BLaER1 treated with 17β-estradiol and CSF1 and Interleukin-3, amounts not matched to agents 10 nM and 100 nM (cell line): ENCODE measurements around the gene CDKAL1.
A peak's percentile ranks its signal among the peaks of the same experiment; 100 is the strongest.
"Not testable (repeated sequence)": the region's sequence is repeated elsewhere in the genome, so short reads cannot be mapped to it uniquely, and the experiment has no call there.

Experiments
- H3K27ac ChIP-seq, 11 experiments: shearing (Covaris generic); formaldehyde crosslinking; 2 replicates each; pipeline ENCODE4 v1.8.1; 2022
- H3K27me3 ChIP-seq, 11 experiments: shearing (Covaris generic); formaldehyde crosslinking; 2 replicates each; pipeline ENCODE4 v1.8.1; 2022
- H3K36me3 ChIP-seq, 11 experiments: shearing (Covaris generic); formaldehyde crosslinking; 2 replicates each; pipeline ENCODE4 v1.8.1; 2022
- H3K4me1 ChIP-seq, 10 experiments: shearing (Covaris generic); formaldehyde crosslinking; 2 replicates each; pipeline ENCODE4 v1.8.1; 2022
- H3K4me2 ChIP-seq, 11 experiments: shearing (Covaris generic); formaldehyde crosslinking; 2 replicates each; pipeline ENCODE4 v1.8.1; 2022
- H3K4me3 ChIP-seq, 10 experiments: shearing (Covaris generic); formaldehyde crosslinking; 2 replicates each; pipeline ENCODE4 v1.8.1; 2022
- H3K9ac ChIP-seq, 11 experiments: shearing (Covaris generic); formaldehyde crosslinking; 2 replicates each; pipeline ENCODE4 v1.8.1; 2022
- H3K9me3 ChIP-seq, 11 experiments: shearing (Covaris generic); formaldehyde crosslinking; replicated peaks in 1 of 11; 2 replicates each; pipeline ENCODE4 v1.8.1; 2022
- H4K20me1 ChIP-seq, 11 experiments: shearing (Covaris generic); formaldehyde crosslinking; 2 replicates each; pipeline ENCODE4 v1.8.1; 2022
- Cebpa-rat ChIP-seq, 11 experiments: shearing (Covaris generic); IDR thresholded peaks; 2 replicates each; pipeline ENCODE4 v1.8.1; 2022

The CDKAL1 gene

DNA sequence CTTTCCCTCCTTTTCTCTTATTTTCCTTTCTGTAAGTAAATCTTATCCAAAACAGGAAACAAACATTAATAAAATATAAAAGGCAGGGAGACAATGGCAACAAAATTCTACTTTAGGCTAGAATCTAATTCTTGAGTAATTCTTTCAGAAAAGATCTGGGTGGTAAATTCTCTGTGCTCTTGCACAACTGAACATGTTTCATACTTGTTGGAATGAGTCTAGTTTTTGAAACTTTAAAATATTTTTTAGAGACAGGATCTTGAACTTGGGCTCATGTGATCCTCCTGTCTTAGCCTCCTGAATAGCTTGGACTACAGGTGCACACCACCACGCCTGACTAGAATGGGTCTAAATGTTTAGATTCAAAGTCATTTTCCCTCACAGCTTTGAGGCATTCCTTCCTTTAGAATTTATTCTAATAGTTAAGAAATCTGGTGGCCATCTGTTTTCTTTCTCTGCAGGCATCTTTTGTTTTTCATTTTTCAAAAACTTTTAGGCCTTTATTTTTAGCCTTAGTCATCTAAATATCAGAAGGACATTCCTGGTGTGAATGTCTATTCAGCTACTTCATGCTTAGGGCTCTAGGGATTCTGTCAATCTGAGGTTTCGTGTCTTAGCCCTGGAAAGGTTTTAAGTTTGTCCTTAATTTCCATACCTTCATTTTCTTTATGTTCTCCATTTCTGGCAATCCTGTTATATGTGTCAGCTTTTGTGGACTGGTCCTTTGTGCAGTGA lies 76.5 kb downstream of the CDKAL1 start:
- Histone ChIP-seq H4K20me1 (0 out of 22 replicates have a peak, but pooled peaks cover 0 to under 1% (median 0%) of the 10 kb centered on the region in 11 experiments), H3K4me3 (no peak overlapping the region), H3K27ac (no peak overlapping the region), H3K4me2 (no peak overlapping the region), H3K9ac (no peak overlapping the region), H3K27me3 (no peaks in the 10 kb centered on the region), H3K4me1 (no peaks in the 10 kb centered on the region), H3K9me3 (peaks cover 0 to 9% (median 5%) of the 10 kb centered on the region in 11 experiments; a peak in 11 of 22 replicates), H3K36me3 (peaks cover 0 to 8% (median 4%) of the 10 kb centered on the region in 11 experiments; a peak in 11 of 22 replicates)
- TF ChIP-seq Cebpa-rat (IDR thresholded peaks at IDR 0.05), result no peak

- Histone ChIP-seq H3K36me3 (peaks cover 0 to 20% (median 3%) of the 10 kb centered on the region in 11 experiments; a peak in 7 of 22 replicates), H3K9me3 (peaks cover 0 to 12% (median 9%) of the 10 kb centered on the region in 11 experiments; a peak in 16 of 22 replicates)
- not testable (repeated sequence) for H3K4me3 ChIP-seq, H3K27ac ChIP-seq, H3K4me1 ChIP-seq, H3K27me3 ChIP-seq, H3K4me2 ChIP-seq, H4K20me1 ChIP-seq, H3K9ac ChIP-seq
These were observed 83.3 kb downstream of the CDKAL1 start for GRCh38 chr6:20617537-20617936.

DNA sequence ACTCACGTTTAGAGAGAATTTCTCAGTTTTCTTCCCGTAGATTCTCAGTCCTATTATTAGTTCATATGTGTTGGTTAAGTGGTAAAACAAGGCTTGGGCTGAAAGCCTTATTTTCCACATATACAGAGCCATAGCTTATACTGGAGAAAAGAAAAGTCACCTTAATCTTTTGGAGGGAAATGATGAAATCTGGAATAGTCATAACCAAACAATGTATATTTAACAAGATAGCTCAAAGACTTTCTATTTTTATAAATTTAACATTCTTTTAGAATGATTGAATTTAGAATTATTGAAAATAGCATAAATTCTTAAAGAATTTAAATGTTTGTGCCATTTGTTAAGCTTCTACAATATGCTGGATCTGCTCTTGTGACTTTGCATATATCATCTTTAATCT lies 85.8 kb downstream of the CDKAL1 start:
- no peaks in the 10 kb centered on the region for H3K27me3 ChIP-seq
- H3K4me1 ChIP-seq, result no peaks in the 10 kb centered on the region
- no peak overlapping the region for H3K4me3 ChIP-seq
- H3K9ac ChIP-seq, result no peak overlapping the region
- H3K27ac ChIP-seq, result no peak overlapping the region
- peaks cover 0 to 20% (median 3%) of the 10 kb centered on the region in 11 experiments; a peak in 7 of 22 replicates for H3K36me3 ChIP-seq
- H4K20me1 ChIP-seq, result no peaks in the 10 kb centered on the region
- no peak overlapping the region for H3K4me2 ChIP-seq
- peaks cover 0 to 12% (median 9%) of the 10 kb centered on the region in 11 experiments; a peak in 16 of 22 replicates for H3K9me3 ChIP-seq
- TF ChIP-seq Cebpa-rat (IDR thresholded peaks at IDR 0.05), result no peak

- Histone ChIP-seq H3K4me1 (no peaks in the 10 kb centered on the region), H3K27me3 (no peaks in the 10 kb centered on the region), H3K4me3 (no peak overlapping the region), H3K27ac (no peak overlapping the region), H3K9me3 (no peaks in the 10 kb centered on the region; a peak in 1 of 22 replicates), H3K36me3 (peaks cover 0 to 20% (median 0%) of the 10 kb centered on the region in 11 experiments; a peak in 6 of 22 replicates), H4K20me1 (no peaks in the 10 kb centered on the region), H3K9ac (no peak overlapping the region), H3K4me2 (no peak overlapping the region)
- no peak for TF ChIP-seq Cebpa-rat (IDR thresholded peaks at IDR 0.05)
These were observed 89.5 kb downstream of the CDKAL1 start for GRCh38 chr6:20623761-20624160.

- Histone ChIP-seq H3K36me3 (peaks cover 0 to 10% (median 2%) of the 10 kb centered on the region in 11 experiments; a peak in 10 of 22 replicates), H3K9me3 (no peaks in the 10 kb centered on the region; a peak in 1 of 22 replicates), H3K9ac (no peak overlapping the region), H3K4me2 (no peak overlapping the region), H3K4me3 (no peak overlapping the region), H3K27ac (no peak overlapping the region), H4K20me1 (peaks cover 0 to 3% (median 0%) of the 10 kb centered on the region in 11 experiments; a peak in 1 of 22 replicates), H3K4me1 (peaks cover 0 to 4% (median under 1%) of the 10 kb centered on the region in 10 experiments; a peak in 5 of 20 replicates), H3K27me3 (no peaks in the 10 kb centered on the region)
- no peak for TF ChIP-seq Cebpa-rat (IDR thresholded peaks at IDR 0.05)
These were observed 91.9 kb downstream of the CDKAL1 start for GRCh38 chr6:20626165-20626564.

DNA sequence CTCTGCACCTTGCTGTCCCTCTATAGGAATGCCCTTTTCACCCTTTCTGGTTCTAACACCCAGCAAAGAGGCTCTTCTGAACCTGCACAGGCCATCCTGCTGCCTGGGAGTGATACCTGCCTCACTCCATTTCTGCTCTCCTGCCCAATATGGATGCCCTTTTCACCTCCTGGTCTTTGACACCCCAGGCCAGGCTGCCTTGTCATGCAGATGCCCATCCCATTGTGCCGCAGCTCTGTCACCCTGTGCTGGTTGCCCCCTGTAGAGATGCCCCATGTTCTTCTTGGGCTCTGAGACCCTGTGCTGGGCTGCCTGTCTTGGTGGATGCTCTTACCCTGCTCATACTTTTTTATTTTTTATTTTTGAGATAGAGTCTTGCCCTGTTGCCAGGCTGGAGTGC lies 95.3 kb downstream of the CDKAL1 start:
- Histone ChIP-seq H3K27me3 (no peaks in the 10 kb centered on the region), H3K4me2 (no peak overlapping the region), H3K4me3 (no peak overlapping the region), H3K36me3 (peaks cover 0 to 26% (median 9%) of the 10 kb centered on the region in 11 experiments; a peak in 13 of 22 replicates), H4K20me1 (peaks cover 0 to 3% (median 0%) of the 10 kb centered on the region in 11 experiments; a peak in 1 of 22 replicates), H3K4me1 (peaks cover 0 to 10% (median 6%) of the 10 kb centered on the region in 10 experiments; a peak in 6 of 20 replicates), H3K9me3 (peaks cover 0 to 26% (median 8%) of the 10 kb centered on the region in 11 experiments; a peak in 7 of 22 replicates), H3K27ac (no peak overlapping the region), H3K9ac (no peak overlapping the region)
- TF ChIP-seq Cebpa-rat (IDR thresholded peaks at IDR 0.05), result no peak

DNA sequence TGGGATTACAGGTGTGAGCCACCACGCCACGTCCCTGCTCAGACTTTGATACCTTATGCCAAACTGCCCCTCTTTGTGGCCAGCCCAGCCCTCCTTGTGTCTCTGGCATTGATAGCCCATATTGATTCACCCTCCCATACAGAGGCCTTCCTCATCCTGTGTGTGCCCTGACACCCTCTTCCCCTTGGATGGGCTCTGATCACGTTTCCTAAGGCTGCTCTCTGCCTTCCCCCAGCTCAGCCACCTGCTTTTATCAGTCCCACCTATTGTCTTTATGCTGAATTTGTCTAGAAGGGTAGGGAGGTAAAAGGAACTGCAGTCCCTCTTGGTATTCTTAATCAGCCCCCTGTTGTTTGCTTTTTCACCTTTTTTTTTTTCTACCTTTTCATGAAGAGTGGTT lies 95.9 kb downstream of the CDKAL1 start:
- Histone ChIP-seq H3K27me3 (no peaks in the 10 kb centered on the region), H3K36me3 (peaks cover 2 to 26% (median 11%) of the 10 kb centered on the region in 11 experiments; a peak in 13 of 22 replicates), H4K20me1 (peaks cover 0 to 3% (median 0%) of the 10 kb centered on the region in 11 experiments; a peak in 1 of 22 replicates), H3K27ac (no peak overlapping the region), H3K4me1 (peaks cover 0 to 14% (median 11%) of the 10 kb centered on the region in 10 experiments; a peak in 13 of 20 replicates), H3K4me2 (no peak overlapping the region), H3K9me3 (peaks cover 0 to 32% (median 9%) of the 10 kb centered on the region in 11 experiments; a peak in 7 of 22 replicates), H3K9ac (no peak overlapping the region), H3K4me3 (no peak overlapping the region)
- TF ChIP-seq Cebpa-rat (IDR thresholded peaks at IDR 0.05), result no peak

DNA sequence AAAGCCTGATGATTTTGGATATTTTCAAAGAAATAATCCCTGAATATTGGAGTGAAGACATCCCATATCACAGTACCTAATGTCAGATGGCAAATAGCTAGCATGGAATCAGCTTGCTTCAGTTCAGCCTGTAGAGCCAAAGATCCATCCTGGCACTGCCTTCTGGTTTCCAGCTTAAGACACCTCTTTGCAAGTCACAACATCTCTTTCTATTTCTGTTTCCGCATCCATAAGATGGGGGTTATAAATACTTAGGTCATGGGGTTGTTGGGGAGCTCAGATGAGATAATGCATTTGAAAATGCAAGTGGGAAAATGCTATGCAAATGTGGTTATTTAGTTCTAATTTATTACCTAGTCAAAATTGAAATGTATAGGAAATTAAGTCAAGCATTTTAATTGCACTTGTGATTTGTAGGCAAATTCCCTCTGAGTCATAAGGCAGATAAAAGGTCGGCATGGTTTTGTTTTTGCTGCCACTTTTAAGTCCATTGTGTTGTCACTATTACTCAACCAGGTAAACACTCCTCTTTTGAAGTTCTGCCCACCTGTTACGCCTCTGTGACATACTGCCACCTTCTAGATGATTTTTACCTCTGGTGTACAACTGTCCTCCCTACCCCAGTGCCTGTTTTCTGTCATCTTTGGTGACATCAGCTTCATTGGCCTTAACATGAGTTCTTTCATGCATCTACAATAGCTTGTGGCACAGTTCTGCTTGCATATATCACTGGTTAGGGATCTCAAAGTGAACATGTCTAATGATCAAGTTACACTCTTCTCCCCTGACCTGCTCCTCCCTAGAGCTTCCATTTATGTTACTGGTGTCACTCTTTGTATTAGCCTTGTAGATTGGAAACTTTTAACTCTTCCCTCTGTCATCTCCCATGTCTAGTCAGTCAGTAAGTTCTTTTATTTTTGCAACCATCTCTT lies 96.6 kb downstream of the CDKAL1 start:
- no peak for TF ChIP-seq Cebpa-rat (IDR thresholded peaks at IDR 0.05)
- Histone ChIP-seq H3K4me2 (peak overlapping the region in 4 of 11 experiments; percentile 3 to 35 (median 8); a peak in 3 of 22 replicates), H3K4me3 (no peak overlapping the region), H3K36me3 (peaks cover 3 to 26% (median 12%) of the 10 kb centered on the region in 11 experiments; a peak in 15 of 22 replicates), H3K4me1 (peaks cover 0 to 17% (median 12%) of the 10 kb centered on the region in 10 experiments; a peak in 13 of 20 replicates), H3K9me3 (peaks cover 0 to 33% (median 9%) of the 10 kb centered on the region in 11 experiments; a peak in 8 of 22 replicates), H3K9ac (no peak overlapping the region), H4K20me1 (peaks cover 0 to 3% (median 0%) of the 10 kb centered on the region in 11 experiments; a peak in 1 of 22 replicates), H3K27me3 (no peaks in the 10 kb centered on the region), H3K27ac (no peak overlapping the region)
